Endothelial cell (in vitro differentiated cells): ENCODE results near the gene ALDH1A1. TPM values are rescaled to one million over a fixed set of nuclear protein-coding genes. Genes with fewer than 3 reads are reported as not detected.

Experiments used
- DNase-seq: peaks from one replicate; pipeline ENCODE4 v3.0.0; 2021; ENCODE audit warnings: low spot score
- H3K27ac Mint-ChIP-seq: one replicate; pipeline ENCODE4 v1.8.0; 2021; ENCODE audit warnings: mixed read lengths, inconsistent platforms; ENCODE audit not compliant: unreplicated experiment
- H3K27me3 Mint-ChIP-seq: one replicate; pipeline ENCODE4 v1.8.0; 2021; ENCODE audit warnings: mild to moderate bottlenecking, moderate library complexity, mixed read lengths, inconsistent platforms; ENCODE audit not compliant: unreplicated experiment
- H3K36me3 Mint-ChIP-seq: one replicate; pipeline ENCODE4 v1.8.0; 2021; ENCODE audit warnings: mild to moderate bottlenecking, low read depth, mixed read lengths, inconsistent platforms; ENCODE audit not compliant: unreplicated experiment
- H3K4me1 Mint-ChIP-seq: one replicate; pipeline ENCODE4 v1.8.0; 2021; ENCODE audit warnings: mild to moderate bottlenecking, mixed read lengths, inconsistent platforms; ENCODE audit not compliant: unreplicated experiment
- H3K4me3 Mint-ChIP-seq: one replicate; pipeline ENCODE4 v1.8.0; 2021; ENCODE audit warnings: mild to moderate bottlenecking, mixed read lengths, inconsistent platforms; ENCODE audit not compliant: unreplicated experiment
- H3K9me3 Mint-ChIP-seq: one replicate; pipeline ENCODE4 v1.8.0; 2021; ENCODE audit warnings: mixed read lengths, inconsistent platforms; ENCODE audit not compliant: unreplicated experiment
- total RNA-seq: library from RNA; stranded (reverse); fragmentation: NEBNext Ultra II Directional; extraction: Animal tissue kit (Norgen Biotek cat#: 25700); gene quantifications from one replicate; pipeline ENCODE4 v1.2.1, GENCODE V29; 2021; ENCODE audit not compliant: unreplicated experiment
- TF ChIP-seq, protein P1 (sequence below): fragments of 200-600 bp; sonication (generic); IDR thresholded peaks from one replicate; pipeline ENCODE4 v1.5.0; 2021; ENCODE audit warnings: antibody characterized with exemption; ENCODE audit not compliant: unreplicated experiment

ALDH1A1 gene
- total RNA-seq, 1 donor from 2014 or later: 7.0 TPM

DNA sequence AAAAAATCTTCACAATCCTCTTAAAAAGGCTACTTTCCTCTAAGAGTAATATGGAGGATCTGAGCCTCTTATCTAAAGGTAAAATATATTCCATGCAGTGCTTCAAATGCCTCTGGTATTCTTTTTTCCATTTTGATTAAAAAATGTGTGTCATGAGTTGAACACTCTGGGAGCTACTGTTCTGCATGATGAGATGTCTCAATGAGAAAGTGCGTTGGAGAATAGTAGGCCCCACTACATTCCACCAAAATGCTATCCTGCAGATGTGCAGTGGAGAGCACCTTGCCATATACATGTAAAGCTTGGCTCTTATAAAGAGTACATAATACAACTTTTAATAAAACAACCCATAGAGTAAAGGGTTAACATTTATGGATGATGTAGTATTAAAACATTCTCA is 26.3 kb downstream of the ALDH1A1 start:
- H3K4me1 Mint-ChIP-seq: no peaks in the 10 kb centered on the region
- TF ChIP-seq, protein P1, sequence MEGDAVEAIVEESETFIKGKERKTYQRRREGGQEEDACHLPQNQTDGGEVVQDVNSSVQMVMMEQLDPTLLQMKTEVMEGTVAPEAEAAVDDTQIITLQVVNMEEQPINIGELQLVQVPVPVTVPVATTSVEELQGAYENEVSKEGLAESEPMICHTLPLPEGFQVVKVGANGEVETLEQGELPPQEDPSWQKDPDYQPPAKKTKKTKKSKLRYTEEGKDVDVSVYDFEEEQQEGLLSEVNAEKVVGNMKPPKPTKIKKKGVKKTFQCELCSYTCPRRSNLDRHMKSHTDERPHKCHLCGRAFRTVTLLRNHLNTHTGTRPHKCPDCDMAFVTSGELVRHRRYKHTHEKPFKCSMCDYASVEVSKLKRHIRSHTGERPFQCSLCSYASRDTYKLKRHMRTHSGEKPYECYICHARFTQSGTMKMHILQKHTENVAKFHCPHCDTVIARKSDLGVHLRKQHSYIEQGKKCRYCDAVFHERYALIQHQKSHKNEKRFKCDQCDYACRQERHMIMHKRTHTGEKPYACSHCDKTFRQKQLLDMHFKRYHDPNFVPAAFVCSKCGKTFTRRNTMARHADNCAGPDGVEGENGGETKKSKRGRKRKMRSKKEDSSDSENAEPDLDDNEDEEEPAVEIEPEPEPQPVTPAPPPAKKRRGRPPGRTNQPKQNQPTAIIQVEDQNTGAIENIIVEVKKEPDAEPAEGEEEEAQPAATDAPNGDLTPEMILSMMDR: no peak
- no peaks in the 10 kb centered on the region for H3K9me3 Mint-ChIP-seq
- no peaks in the 10 kb centered on the region for H3K27me3 Mint-ChIP-seq
- H3K4me3 Mint-ChIP-seq: no peak overlapping the region
- H3K27ac Mint-ChIP-seq: no peak overlapping the region
- no peaks in the 10 kb centered on the region for H3K36me3 Mint-ChIP-seq
- DNase-seq: no peak

DNA sequence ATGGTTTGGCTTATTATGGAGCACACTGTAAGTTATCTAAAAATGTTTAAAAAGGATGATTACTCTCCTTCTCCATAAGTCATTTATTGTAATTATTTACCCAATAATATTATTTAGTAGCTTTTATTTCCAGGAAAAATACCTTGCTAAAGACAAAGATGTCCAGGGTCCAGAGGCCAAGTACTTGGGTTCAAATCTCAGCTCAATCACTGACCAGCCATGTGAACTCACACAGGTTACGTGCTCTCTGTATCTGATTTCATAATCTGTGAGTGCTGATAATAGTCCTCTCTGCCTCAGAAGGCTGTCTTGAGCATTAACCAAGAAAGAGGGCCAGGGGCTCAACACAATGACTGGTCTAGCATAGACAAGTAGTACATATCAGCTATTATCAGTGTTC is 27.0 kb downstream of the ALDH1A1 start:
- Mint-ChIP-seq H3K4me3 (no peak overlapping the region), H3K36me3 (no peaks in the 10 kb centered on the region), H3K27ac (no peak overlapping the region), H3K4me1 (no peaks in the 10 kb centered on the region), H3K27me3 (no peaks in the 10 kb centered on the region), H3K9me3 (no peaks in the 10 kb centered on the region)
- TF ChIP-seq, protein P1: no peak
- no peak for DNase-seq

DNA sequence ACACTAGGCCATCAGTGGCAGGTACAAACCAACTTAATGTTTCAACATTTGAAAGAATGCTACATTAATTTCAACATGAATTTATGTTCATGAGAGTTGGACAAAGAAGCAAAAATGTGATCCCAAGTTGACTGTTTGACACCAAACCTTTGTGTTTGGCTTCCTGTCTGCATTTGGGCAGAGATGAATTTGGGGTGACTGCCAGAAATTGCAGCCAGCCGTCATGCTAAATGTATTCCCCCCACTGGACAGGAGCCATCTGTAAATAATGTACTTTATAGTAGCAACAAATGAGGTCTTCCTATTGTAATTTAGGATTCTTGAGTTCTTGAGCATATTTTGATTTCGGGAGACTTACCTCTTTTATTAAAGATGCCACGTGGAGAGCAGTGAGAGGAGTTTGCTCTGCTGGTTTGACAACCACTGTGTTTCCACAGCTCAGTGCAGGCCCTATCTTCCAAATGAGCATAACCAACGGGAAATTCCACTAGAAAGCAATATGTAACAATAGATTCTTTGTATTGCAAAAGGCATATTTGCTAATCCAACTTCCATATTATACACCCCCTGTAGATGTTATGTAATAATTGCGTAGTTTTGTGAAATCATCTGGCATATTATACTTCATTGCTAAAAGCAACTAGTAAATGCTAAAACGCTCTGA is 27.6 kb downstream of the ALDH1A1 start:
- Mint-ChIP-seq H3K4me3 (no peak overlapping the region), H3K27ac (no peak overlapping the region), H3K27me3 (no peaks in the 10 kb centered on the region), H3K4me1 (no peaks in the 10 kb centered on the region), H3K9me3 (no peaks in the 10 kb centered on the region), H3K36me3 (no peaks in the 10 kb centered on the region)
- DNase-seq: no peak
- TF ChIP-seq, protein P1: no peak

DNA sequence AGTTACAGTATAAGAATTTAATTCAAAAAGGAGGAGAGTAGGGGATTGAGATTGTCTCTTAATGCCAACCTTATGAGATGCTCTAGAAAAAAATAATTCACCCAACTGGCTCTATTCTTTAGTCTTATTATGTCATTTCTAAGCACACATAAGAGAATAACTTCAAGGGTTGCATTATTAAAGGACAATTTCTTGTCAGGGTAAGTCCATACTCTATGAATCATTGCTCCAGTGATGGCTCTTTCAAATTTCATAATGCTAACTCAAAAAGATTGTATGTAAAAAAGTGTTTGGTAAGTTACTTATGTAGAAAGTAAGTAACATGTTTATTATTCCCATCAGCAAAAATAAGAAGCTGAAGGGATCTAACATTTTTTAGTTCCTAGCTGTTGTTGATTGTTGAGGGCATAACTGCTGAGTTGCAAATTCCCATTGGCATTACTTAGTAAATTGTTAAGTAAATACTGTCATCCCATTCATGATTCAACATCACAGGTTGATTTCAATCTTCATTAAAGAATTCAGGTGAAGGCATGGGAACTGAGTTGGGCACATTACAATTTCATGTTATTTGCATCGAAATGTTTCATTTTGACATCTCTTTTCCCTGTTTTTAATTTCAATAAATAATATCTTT is 28.6 kb downstream of the ALDH1A1 start:
- no peak overlapping the region for H3K27ac Mint-ChIP-seq
- H3K36me3 Mint-ChIP-seq: no peaks in the 10 kb centered on the region
- H3K27me3 Mint-ChIP-seq: no peaks in the 10 kb centered on the region
- no peak for DNase-seq
- no peaks in the 10 kb centered on the region for H3K4me1 Mint-ChIP-seq
- H3K9me3 Mint-ChIP-seq: no peaks in the 10 kb centered on the region
- TF ChIP-seq, protein P1: no peak
- no peak overlapping the region for H3K4me3 Mint-ChIP-seq

DNA sequence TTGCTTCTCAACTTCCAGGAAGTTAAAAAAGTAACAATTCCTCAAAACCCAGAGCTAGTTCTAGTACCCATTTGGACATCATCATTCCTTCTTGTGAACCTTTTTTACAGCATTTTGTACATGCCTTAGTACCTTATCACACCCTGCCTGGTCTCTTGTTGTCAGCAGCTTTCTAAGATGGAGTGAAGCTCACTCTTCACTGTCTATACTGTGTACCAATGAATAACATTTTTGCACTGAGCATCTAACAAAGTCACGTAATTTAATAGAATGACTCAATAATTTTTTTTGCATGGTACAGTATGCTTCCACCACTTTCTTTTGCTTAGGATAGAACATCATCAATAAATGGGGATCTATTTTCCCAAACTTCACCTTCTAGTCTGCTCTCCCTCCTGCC is 29.8 kb downstream of the ALDH1A1 start:
- H3K4me3 Mint-ChIP-seq: no peak overlapping the region

More for the DNA sequence above, 29.8 kb downstream of the ALDH1A1 start:
- no peak for DNase-seq
- TF ChIP-seq, protein P1: no peak
- H3K36me3 Mint-ChIP-seq: no peaks in the 10 kb centered on the region
- no peaks in the 10 kb centered on the region for H3K4me1 Mint-ChIP-seq
- no peaks in the 10 kb centered on the region for H3K9me3 Mint-ChIP-seq
- H3K27me3 Mint-ChIP-seq: no peaks in the 10 kb centered on the region
- no peak overlapping the region for H3K27ac Mint-ChIP-seq
